Mucosa of gallbladder (tissue), 1 donor: ENCODE results near the gene JMY. TPM values are rescaled to one million over a fixed set of nuclear protein-coding genes. Genes with fewer than 3 reads are reported as not detected.
"Not testable (repeated sequence)": the region's sequence is repeated elsewhere in the genome, so short reads cannot be mapped to it uniquely, and the experiment has no call there.

ENCODE experiments used
- DNase-seq: peaks from one replicate; pipeline ENCODE4 v3.0.0-alpha.2; 2020; ENCODE audit warnings: low spot score
- total RNA-seq: library from RNA; stranded (reverse); gene quantifications from one replicate; pipeline ENCODE4 v1.2.1, GENCODE V29; 2021
- donor health status: DM: no; HTN: no; CAD: no.

Gene JMY
- total RNA-seq, 1 donor from 2014 or later = 15.8 TPM

- no peak for DNase-seq
These were observed 2.0 kb downstream of the JMY start for GRCh38 chr5:79237740-79238560.

GRCh38 chr5:79240561-79240960, 4.6 kb downstream of the JMY start:
- DNase-seq = no peak

- DNase-seq = no peak
These were observed 5.6 kb downstream of the JMY start for GRCh38 chr5:79241535-79241979.

- DNase-seq = no peak
These were observed 6.5 kb downstream of the JMY start for GRCh38 chr5:79242242-79243039.

- no peak for DNase-seq
These were observed 7.3 kb downstream of the JMY start for GRCh38 chr5:79243224-79243623.

- DNase-seq = not testable (repeated sequence)
These were observed 18.1 kb downstream of the JMY start for GRCh38 chr5:79254067-79254466.

GRCh38 chr5:79255786-79256557, 20.0 kb downstream of the JMY start:
- no peak for DNase-seq

- DNase-seq = no peak
These were observed 20.6 kb downstream of the JMY start for GRCh38 chr5:79256563-79256962.

- DNase-seq = no peak
These were observed 21.4 kb downstream of the JMY start for GRCh38 chr5:79257314-79257713.

- no peak for DNase-seq
These were observed 22.9 kb downstream of the JMY start for GRCh38 chr5:79258801-79259200.

GRCh38 chr5:79259383-79259782, 23.5 kb downstream of the JMY start:
- no peak for DNase-seq

- DNase-seq = no peak
These were observed 23.9 kb downstream of the JMY start for GRCh38 chr5:79259810-79260209.

GRCh38 chr5:79261897-79262296, 26.0 kb downstream of the JMY start:
- no peak for DNase-seq

GRCh38 chr5:79263290-79263689, 27.4 kb downstream of the JMY start:
- no peak for DNase-seq

- no peak for DNase-seq
These were observed 31.2 kb downstream of the JMY start for GRCh38 chr5:79267180-79267579.

GRCh38 chr5:79269733-79270166, 33.8 kb downstream of the JMY start:
- no peak for DNase-seq

GRCh38 chr5:79273341-79273740, 37.4 kb downstream of the JMY start:
- no peak for DNase-seq

GRCh38 chr5:79284846-79285245, 48.9 kb downstream of the JMY start:
- DNase-seq = no peak

- no peak for DNase-seq
These were observed 49.4 kb downstream of the JMY start for GRCh38 chr5:79285285-79285684.

- DNase-seq = no peak
These were observed 49.9 kb downstream of the JMY start for GRCh38 chr5:79285833-79286232.

GRCh38 chr5:79287380-79287779, 51.4 kb downstream of the JMY start:
- no peak for DNase-seq

- DNase-seq = no peak
These were observed 52.0 kb downstream of the JMY start for GRCh38 chr5:79287907-79288306.
